Mononuclear cell (primary cell): ENCODE measurements around the gene IFRD2. TPM values are rescaled to one million over a fixed set of nuclear protein-coding genes. Genes with fewer than 3 reads are reported as not detected.
A peak's percentile ranks its signal among the peaks of the same experiment; 100 is the strongest.

Source experiments
- H3K27me3 ChIP-seq: 2 replicates; pipeline ENCODE4 v1.6.0; 2011; ENCODE audit warnings: low read length, control low read depth; ENCODE audit not compliant: insufficient read depth
- H3K4me1 ChIP-seq: 2 replicates; pipeline ENCODE4 v1.5.1; 2011; ENCODE audit warnings: mild to moderate bottlenecking, low read length, control low read depth; ENCODE audit not compliant: insufficient read depth
- H3K4me3 ChIP-seq: 2 replicates; pipeline ENCODE4 v1.5.1; 2011; ENCODE audit warnings: mild to moderate bottlenecking, low read length, moderate library complexity
- H3K9me3 ChIP-seq: 2 replicates; pipeline ENCODE4 v1.5.1; 2011; ENCODE audit warnings: low read depth, mild to moderate bottlenecking, control low read depth, low read length
- total RNA-seq: library from RNA; depleted of rRNA; stranded (reverse); fragments of >200 nt; gene quantifications from one replicate; pipeline ENCODE4 v1.2.3, GENCODE V29; 2012

IFRD2 gene
- 19.0 TPM for total RNA-seq

DNA sequence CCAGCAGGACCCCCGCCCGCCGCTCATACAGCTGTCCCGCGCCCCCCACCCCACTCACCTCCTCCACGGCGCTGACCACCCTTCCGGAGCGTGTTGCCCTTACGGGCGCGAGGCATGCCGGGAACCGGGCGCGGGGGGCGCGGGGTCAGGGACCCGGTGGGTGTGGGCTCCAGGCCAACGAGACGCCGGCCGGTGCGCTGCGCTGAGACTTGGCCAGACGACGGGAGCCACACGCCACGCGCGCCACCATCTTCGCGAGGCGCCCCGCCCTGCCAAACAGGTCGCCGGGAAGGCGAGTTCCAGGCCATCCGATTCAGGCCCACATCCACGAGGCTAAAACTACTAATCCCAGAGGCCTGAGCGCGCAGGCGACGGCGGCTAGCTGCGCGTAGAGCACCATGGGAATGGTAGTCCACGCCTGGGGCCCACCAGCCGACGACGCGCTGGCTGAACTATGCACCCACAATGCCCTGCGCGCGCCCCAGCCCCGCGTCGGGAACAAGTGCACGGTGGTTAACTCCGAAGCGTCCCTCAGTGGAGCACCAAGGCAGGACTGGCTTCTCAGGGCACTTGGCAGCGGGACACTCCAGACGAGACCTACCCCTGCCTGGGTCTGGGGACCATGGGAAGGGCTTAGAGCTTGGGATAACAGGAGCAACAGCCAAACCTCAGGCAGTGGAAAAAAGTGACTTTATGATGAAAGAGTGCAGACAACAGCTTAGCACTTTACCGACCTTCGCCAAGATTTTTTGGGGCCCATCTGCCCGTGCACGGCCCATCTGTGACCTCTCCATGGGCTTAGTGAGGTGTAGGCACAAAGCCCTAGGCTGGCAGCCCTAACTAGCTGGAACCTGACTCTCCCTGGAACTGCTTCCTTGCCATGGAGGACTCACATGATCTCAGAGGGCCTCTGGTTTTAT is at the start of gene IFRD2:
Gene IFRD2 (minus strand): TSS at position 271 of the 920 bp plus-strand sequence. CDS start 155 bp downstream, at position 116.
- Histone ChIP-seq H3K4me3 (peak within 1 kb of the TSS; percentile 51), H3K27me3 (no peaks in the 10 kb centered on the region), H3K4me1 (peaks cover 20% of the 10 kb centered on the region)

GRCh38 chr3:50341537-50341936 is 49.3 kb upstream of the IFRD2 start:
- Histone ChIP-seq H3K27me3 (no peaks in the 10 kb centered on the region), H3K4me3 (peak overlapping the region; percentile 68), H3K9me3 (no peaks in the 10 kb centered on the region), H3K4me1 (peaks cover 80% of the 10 kb centered on the region)

More for the DNA sequence above, at the start of gene IFRD2:
- no peaks in the 10 kb centered on the region for H3K9me3 ChIP-seq

DNA sequence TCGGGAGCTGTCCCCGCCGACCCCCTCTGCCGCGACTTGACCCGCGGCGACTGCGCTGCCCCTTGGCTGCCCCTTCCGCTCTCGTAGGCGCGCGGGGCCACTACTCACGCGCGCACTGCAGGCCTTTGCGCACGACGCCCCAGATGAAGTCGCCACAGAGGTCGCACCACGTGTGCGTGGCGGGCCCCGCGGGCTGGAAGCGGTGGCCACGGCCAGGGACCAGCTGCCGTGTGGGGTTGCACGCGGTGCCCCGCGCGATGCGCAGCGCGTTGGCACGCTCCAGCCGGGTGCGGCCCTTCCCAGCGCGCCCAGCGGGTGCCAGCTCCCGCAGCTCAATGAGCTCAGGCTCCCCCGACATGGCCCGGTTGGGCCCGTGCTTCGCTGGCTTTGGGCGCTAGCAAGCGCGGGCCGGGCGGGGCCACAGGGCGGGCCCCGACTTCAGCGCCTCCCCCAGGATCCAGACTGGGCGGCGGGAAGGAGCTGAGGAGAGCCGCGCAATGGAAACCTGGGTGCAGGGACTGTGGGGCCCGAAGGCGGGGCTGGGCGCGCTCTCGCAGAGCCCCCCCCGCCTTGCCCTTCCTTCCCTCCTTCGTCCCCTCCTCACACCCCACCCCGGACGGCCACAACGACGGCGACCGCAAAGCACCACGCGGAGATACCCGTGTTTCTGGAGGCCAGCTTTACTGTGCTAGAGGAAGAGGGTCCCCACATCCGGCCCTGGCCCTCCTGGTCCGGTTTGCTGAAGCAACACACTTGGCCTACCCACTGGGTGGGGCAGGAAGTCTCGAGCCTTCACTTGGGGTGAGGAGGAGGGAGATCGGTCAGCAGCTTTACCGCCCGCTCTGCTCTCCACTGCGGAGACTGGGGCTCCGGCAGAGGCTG is 48.5 kb upstream of the IFRD2 start, which contains the start of gene RASSF1:
Gene RASSF1 (minus strand): TSS at position 389 of the 882 bp plus-strand sequence. CDS start 31 bp downstream, at position 358.
- peak within 1 kb of the TSS; percentile 68 for H3K4me3 ChIP-seq
- peaks cover 80% of the 10 kb centered on the region for H3K4me1 ChIP-seq

GRCh38 chr3:50340147-50340447 is 47.9 kb upstream of the IFRD2 start:
- no peaks in the 10 kb centered on the region for H3K27me3 ChIP-seq
- peaks cover 80% of the 10 kb centered on the region for H3K4me1 ChIP-seq
- peak overlapping the region; percentile 68 for H3K4me3 ChIP-seq
- no peaks in the 10 kb centered on the region for H3K9me3 ChIP-seq

More for the DNA sequence above, 48.5 kb upstream of the IFRD2 start, which contains the start of gene RASSF1:
- Histone ChIP-seq H3K9me3 (no peaks in the 10 kb centered on the region), H3K27me3 (no peaks in the 10 kb centered on the region)

DNA sequence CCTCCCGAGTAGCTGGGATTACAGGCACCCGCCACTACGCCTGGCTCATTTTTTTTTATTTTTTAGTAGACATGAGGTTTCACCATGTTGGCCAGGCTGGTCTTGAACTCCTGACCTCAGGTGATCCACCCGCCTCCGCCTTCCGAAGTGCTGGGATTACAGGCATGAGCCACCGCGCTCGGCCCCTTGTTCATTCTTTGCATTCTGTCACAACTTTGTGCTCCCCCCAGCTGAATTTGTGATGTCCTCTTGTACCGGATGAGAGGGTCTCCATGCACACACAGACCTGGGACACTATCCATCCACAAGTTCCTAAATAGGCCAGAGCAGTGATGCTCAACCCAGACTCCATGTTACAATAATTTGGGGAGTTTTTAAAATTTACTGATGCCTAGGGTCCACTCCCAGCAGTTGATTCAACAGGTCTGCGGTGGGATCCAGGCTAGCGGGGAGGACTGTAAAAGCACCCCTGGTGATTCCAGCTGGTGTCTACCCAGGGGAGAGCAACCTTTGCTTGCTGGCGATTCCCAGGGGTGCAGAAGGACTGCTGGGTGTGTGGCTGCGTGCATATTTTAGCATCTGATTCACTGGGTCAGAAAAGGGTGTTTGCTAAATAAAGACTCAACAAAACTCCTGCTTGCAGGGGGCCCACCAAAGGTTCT is 47.4 kb upstream of the IFRD2 start:
- Histone ChIP-seq H3K4me3 (peak overlapping the region; percentile 68), H3K4me1 (peaks cover 82% of the 10 kb centered on the region), H3K27me3 (no peaks in the 10 kb centered on the region), H3K9me3 (no peaks in the 10 kb centered on the region)

DNA sequence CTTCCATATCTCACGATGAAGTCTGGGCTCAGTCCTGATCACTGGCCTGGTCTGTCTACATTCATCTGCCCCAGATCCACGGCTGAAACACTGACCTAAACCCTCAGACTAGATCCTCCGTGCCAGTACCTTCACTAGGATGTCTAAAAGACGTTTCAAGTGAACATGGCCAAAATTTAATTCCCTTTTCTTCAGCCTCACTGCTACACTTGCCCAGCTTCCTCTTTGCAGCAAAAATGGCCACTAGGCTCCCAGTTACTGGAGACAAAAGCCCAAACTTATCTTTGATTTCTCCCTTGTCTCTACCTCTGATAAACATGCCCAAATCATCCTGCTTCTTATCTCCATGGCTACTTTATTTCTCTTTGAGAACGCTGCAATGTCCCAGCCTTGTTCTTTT is 46.7 kb upstream of the IFRD2 start:
- Histone ChIP-seq H3K4me3 (peak overlapping the region; percentile 68), H3K27me3 (no peaks in the 10 kb centered on the region), H3K9me3 (no peaks in the 10 kb centered on the region), H3K4me1 (peaks cover 88% of the 10 kb centered on the region)

GRCh38 chr3:50337175-50337861 is 45.1 kb upstream of the IFRD2 start:
- Histone ChIP-seq H3K4me3 (peak overlapping the region; percentile 68), H3K4me1 (peaks cover 86% of the 10 kb centered on the region), H3K27me3 (no peaks in the 10 kb centered on the region), H3K9me3 (no peaks in the 10 kb centered on the region)

- Histone ChIP-seq H3K9me3 (no peaks in the 10 kb centered on the region), H3K4me3 (peak overlapping the region; percentile 68), H3K4me1 (peaks cover 79% of the 10 kb centered on the region), H3K27me3 (no peaks in the 10 kb centered on the region)
Measured at GRCh38 chr3:50336452-50337174, 44.4 kb upstream of the IFRD2 start.

DNA sequence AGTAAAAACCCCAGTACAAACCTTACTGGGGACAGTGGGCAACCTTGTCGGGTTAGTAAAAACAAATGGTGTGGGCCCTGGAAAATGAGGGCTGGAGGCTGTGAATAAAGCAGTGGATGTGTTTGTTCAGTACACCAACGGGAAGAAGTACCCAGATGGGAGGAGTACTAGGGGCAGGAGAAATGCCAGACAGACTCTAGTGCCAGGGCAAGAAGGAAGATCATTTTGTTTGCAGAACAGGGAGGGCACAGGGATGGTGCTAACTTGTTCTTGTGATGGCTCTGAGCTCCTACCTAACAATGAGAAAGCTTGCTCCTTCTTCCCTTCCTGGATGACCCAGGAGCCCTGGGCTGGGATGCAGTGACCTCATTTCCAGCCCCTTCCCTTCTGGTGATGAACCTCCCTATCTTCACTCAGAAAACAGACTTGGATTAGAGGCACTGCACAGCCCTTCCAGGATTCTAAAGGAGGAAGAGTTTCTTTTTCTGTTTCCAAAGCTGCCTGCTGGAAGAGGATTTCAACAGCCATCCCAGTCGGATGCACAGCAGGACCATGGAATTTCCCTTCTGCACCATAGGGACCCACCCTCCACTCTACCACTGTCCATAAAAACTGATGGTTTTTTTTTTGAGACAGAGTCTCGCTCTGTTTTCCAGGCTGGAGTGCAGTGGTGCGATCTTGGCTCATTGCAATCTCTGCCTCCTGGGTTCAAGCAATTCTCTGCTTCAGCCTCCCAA is 42.3 kb upstream of the IFRD2 start:
- H3K4me3 ChIP-seq = no peak overlapping the region
- peaks cover 58% of the 10 kb centered on the region for H3K4me1 ChIP-seq
- H3K9me3 ChIP-seq = no peaks in the 10 kb centered on the region
- no peaks in the 10 kb centered on the region for H3K27me3 ChIP-seq

DNA sequence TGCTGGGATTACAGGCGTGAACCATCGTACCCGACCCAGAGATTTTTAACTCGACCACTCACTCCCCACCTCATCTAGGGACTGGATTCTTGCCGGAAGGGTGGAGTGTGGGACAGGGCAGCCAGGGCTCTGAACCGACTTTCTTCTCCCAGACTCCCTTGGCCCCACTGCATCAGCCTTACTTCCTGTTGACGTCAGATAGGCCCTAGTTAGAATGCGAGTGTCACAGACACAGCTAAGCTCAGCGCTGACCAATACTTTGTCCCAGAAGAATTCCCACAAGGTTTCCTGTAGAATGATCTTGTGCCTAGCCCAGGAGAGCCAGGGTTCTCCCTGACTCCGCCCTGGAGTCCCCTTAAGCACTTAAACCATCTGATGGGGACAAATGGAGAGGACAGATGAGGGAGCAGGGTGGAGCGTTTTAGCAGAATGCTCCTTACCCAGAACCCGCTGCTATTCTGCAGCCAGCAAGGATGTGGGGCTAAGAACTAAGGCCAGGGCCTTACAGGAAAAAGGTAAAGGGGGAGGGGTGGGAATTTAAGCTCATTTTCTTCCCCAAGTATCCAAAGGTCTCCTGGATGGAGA is 41.6 kb upstream of the IFRD2 start:
- H3K9me3 ChIP-seq = no peaks in the 10 kb centered on the region
- no peak overlapping the region for H3K4me3 ChIP-seq
- H3K27me3 ChIP-seq = no peaks in the 10 kb centered on the region
- H3K4me1 ChIP-seq = peaks cover 52% of the 10 kb centered on the region

GRCh38 chr3:50331364-50331907 is 39.2 kb upstream of the IFRD2 start:
- Histone ChIP-seq H3K4me3 (no peak overlapping the region), H3K4me1 (peaks cover 58% of the 10 kb centered on the region), H3K9me3 (no peaks in the 10 kb centered on the region), H3K27me3 (no peaks in the 10 kb centered on the region)

- no peaks in the 10 kb centered on the region for H3K9me3 ChIP-seq
- H3K27me3 ChIP-seq = no peaks in the 10 kb centered on the region
- H3K4me1 ChIP-seq = peaks cover 58% of the 10 kb centered on the region
- no peak overlapping the region for H3K4me3 ChIP-seq
Measured at GRCh38 chr3:50330330-50330729, 38.1 kb upstream of the IFRD2 start.
